NCI-H460 (cell line): ENCODE results near the gene SMC3. TPM values are rescaled to one million over a fixed set of nuclear protein-coding genes. Genes with fewer than 3 reads are reported as not detected.
A peak's percentile ranks its signal among the peaks of the same experiment; 100 is the strongest.

Source experiments
- DNase-seq: peaks from one replicate; pipeline ENCODE4 v3.0.0-alpha.2; 2016; ENCODE audit warnings: low read depth; ENCODE audit errors: extremely low read depth
- total RNA-seq: library from RNA; depleted of rRNA; stranded (reverse); fragments of >200 nt; shearing (Covaris generic); gene quantifications from 2 replicates; pipeline ENCODE4 v1.2.3, GENCODE V29; 2014

The SMC3 gene
- total RNA-seq, 1 experiment from 2014 or later = 52.3 TPM

- no peak for DNase-seq
Observed at GRCh38 chr10:110540031-110540430, 27.5 kb upstream of the SMC3 start.

DNA sequence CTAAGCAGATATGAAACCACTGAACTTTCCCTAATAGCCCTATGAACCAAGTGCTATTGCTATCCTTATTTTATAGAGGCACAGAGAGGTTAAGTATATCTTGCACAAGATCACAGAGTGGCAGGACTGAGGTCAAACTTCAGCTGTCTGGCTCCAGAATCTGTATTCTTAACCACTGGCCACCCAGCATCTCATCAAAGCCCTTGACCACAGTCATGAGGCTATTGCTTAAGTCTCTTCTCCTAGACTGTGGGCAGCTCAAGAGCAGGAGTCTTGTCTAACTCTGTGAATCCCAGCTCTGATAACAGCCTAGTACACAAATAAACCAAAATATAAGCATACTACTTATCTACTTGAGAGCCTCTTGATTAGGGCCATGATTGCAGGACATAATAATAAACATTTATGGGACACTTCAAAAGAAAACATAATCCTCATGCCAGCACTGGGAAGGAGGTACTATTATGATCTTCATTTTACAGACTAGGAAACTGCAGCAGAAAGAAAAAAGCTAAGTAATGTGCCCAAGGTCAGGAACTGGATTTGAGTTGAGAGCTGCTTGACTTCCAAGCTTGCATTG is 22.4 kb upstream of the SMC3 start:
- DNase-seq = no peak

GRCh38 chr10:110546077-110546476 is 21.4 kb upstream of the SMC3 start:
- DNase-seq = no peak

DNA sequence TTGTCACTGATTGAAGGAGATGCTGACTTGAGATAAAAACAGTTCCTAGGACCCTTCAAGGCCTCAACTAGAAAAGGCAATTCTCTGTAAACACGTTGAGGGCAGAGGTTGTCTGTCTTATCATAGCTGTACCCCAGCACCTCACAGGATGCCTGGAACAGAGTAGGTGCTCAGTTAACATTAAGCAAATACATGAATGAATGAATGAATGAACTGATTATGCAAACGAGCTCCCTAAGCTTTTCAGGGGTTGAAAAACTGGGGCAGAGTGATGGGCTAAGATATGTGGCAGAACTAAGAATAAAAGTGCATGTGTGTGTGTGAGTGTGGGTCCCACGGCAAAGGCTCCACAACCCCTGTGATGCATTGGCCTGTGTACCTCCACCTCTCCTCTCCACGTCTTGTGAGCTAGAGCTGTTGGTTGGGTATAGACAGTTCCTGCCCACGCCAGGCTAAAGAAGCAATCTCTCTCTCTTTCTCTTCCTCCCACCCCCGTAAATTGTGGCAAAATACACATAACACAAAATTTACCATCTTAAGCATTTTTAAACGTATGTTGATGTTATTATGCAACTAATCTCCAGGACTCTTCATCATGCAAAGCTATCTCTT is 20.9 kb upstream of the SMC3 start:
- no peak for DNase-seq

- peak; percentile 58 for DNase-seq
Observed at GRCh38 chr10:110547139-110547761, 20.2 kb upstream of the SMC3 start.

GRCh38 chr10:110548002-110548401 is 19.5 kb upstream of the SMC3 start:
- DNase-seq = no peak

DNA sequence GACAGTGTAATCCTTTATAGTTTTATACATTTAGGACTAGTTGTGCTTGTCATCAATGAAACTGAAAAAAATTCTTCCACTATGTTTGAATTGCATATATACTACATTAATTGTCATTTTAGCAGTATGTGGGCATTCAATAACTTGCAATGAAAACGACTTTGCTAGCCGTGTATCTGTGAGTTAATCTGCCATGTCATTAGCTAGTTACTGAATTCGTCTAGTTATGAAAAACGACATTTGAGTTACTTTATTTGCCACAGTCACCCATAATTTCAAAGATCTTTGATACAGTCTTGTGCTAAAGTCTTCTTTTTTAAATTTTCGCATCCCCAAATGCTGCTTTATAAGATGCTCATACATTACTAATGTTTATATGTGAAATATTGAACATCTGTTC is 18.3 kb upstream of the SMC3 start:
- no peak for DNase-seq

DNA sequence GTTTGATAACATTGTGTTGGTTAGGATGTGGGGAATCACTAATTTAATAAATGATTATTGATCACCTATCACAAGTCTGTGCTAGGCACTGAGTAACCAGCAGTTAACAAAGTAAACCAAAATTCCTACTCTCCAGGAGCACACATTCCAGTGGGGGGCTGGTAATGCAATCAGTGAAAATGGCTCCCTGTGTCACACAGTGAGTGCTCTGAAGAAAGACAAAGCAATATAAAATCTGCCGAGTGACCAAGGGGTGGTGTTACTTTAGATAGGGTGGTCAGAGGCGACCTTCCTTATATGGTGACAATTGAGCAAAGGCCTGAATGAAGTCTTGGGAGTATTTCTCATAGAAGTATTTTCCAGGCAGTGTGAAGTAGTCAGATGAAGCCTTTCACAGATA is 13.6 kb upstream of the SMC3 start:
- no peak for DNase-seq

DNA sequence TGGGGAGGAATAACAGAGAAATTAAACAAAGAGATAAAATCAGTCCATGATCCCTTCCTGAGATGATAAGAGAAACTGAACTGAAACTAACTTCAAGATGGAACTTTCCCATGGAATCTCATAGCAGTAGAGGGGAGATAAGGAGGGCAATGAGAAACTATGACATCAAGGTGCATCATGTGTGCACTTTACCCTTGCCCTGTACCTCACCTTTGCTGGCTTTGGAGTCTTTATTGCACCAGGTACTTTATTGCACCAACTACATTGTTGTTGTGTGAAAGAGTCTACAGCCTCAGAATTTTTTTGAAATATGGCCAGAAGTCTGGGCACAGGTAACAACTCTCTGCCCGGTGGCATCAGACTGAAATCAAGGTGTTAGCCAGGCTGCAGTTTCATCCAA is 11.2 kb upstream of the SMC3 start:
- DNase-seq = no peak

DNA sequence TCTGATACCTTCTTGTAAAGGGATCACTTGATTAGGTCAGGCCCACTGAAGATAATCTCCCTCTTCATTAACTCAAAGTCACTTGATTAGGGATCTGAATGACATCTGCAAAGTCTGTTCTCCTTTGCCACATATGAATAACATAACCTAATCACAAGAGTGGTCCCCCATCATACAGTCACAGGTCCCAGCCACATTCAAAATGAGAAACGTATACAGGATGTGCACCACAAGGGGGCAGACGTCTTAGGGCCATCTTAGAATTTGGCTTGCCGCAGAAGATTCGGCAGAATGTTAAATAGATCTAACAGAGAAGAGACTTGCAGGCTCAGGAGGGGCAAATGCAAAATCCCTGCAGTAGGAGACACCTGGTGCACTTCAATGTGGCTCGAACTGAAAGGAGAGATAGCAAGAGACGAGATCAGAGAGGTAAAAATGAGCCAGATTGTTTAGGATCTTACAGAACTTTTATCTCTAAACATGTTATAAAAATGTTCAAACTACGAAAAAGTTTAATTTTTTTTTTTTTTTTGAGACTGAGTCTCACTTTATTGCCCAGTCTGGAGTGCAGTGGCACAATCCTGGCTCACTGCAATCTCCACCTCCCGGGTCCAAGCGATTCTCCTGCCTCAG is 10.4 kb upstream of the SMC3 start:
- DNase-seq = peak; percentile 59

DNA sequence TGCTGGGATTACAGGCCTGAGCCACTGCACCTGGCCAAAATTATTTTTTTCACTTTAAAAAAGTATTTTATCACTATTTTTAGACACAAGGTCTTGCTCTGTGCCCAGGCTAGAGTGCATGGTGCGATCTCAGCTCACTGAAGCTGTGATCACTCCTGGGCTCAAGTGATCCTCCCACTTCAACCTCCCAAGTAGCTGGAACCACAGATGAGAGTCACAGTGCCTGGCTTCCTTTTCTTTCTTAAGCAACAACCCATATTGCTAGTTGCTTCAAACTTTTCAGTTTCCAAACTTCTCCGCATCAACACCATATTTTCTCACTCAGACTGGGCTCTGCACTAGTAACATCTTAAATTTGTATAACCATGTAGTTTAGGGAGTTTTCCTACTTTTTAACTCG is 9.5 kb upstream of the SMC3 start:
- no peak for DNase-seq

- DNase-seq = no peak
Observed at GRCh38 chr10:110560012-110560411, 7.5 kb upstream of the SMC3 start.

DNA sequence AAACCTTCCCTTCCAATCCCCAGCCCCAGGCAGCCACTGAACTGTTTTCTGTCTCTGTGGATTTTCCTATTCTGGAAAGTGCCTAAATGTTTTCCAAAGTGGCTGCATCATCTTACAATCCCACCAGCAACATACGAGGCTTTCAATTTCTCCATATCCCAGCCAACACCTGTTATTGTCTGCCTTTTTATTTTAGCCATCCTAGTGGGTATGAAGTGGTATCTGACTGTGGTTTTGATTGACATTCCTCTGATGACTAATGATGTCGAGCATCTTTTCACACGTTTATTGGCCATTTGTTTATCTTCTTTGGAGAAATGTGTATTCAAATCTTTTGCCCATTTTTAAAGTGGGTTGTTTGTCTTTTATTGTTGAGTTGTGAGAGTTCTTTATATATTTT is 6.2 kb upstream of the SMC3 start:
- DNase-seq = no peak

- DNase-seq = no peak
Observed at GRCh38 chr10:110562348-110562747, 5.1 kb upstream of the SMC3 start.

- DNase-seq = no peak
Observed at GRCh38 chr10:110563132-110563531, 4.4 kb upstream of the SMC3 start.

- no peak for DNase-seq
Observed at GRCh38 chr10:110566472-110567200, 859 bp upstream of the SMC3 start.

- DNase-seq = no peak
Observed at GRCh38 chr10:110568055-110568735, 700 bp downstream of the SMC3 start.

- DNase-seq = no peak
Observed at GRCh38 chr10:110569122-110569521, 1.6 kb downstream of the SMC3 start.

GRCh38 chr10:110569736-110570135 is 2.2 kb downstream of the SMC3 start:
- DNase-seq = no peak

DNA sequence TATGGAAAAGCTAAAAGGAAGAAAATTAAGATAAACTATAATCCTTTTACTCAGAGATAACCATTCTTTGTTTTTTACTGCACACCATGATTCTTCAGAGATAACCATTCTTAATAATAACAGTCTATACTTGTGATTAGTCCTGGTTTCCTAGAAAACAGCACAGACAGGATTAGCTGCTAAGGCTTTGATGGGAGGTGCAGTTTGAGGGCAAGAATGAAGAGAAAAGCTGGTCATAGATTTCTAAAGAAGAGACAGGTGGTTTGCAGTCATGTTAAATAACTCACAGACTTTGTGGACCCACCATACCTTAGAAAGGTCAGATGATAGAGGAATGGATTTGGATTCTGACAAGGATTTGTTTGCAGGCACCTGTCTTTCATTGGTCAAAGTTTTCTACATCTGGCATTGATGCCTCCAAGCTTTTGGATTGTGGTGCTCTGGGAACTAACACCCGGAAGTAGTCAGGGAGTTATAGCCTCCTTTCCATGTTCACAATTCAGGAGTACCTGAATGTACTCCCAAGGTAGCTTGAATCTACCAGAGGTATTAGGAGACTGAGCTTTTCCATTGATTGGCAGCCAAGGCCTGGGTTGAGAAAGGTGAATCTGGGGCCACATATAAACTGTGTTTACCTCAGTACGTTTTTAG is 3.7 kb downstream of the SMC3 start:
- no peak for DNase-seq
